Spleen (tissue), 7 donors: ENCODE data around the gene IL34.

Source experiments
- CTCF ChIP-seq, 11 experiments: fragments of 200-600 bp in 7 of 11; fragments of 450-650 bp in 4 of 11; sonication (generic) in 4 of 11; IDR thresholded peaks in 8 of 11; conservative IDR thresholded peaks in 3 of 11; 1 replicate in 7 of 11; 2 replicates in 4 of 11; pipeline versions ENCODE4 v1.4.0 to v1.8.0; 2016 to 2021; ENCODE audit warnings: antibody characterized with exemption in 11 of 11, inconsistent platforms in 4 of 11, mild to moderate bottlenecking in 1 of 11
- POLR2A ChIP-seq, 3 donors: fragments of 450-650 bp; IDR thresholded peaks; one replicate each; pipeline ENCODE4 v1.5.1; 2017; ENCODE audit warnings: antibody characterized with exemption in 3 of 3, mild to moderate bottlenecking in 1 of 3
- POLR2AphosphoS5 ChIP-seq, 3 donors: sonication (generic); formaldehyde crosslinking; IDR thresholded peaks; one replicate each; pipeline ENCODE4 v1.5.1; 2017; ENCODE audit warnings: antibody characterized with exemption in 3 of 3
- donor health status: DM: no; HTN: no; CAD: no; lungs with moderate emphysema.
- donor health status: DM: no; HTN: no; CAD: no.
- donor health status: DM: no; HTN: no; CAD: no.

GRCh38 chr16:70665806-70666735 lies 19.7 kb downstream of the IL34 start:
- TF ChIP-seq POLR2AphosphoS5 (IDR thresholded peaks at IDR 0.05) (peak in 1 of 3 donors; percentile 48), CTCF (IDR thresholded peaks at IDR 0.05 in 8 of 11, conservative IDR thresholded peaks at IDR 0.05 in 3 of 11) (no peak), POLR2A (IDR thresholded peaks at IDR 0.05) (no peak)
